GM12878 (cell line): ENCODE results near the gene IFIT2. TPM values are rescaled to one million over a fixed set of nuclear protein-coding genes. Genes with fewer than 3 reads are reported as not detected.

ENCODE experiments used
- ATAC-seq: fragments of 200-7000 bp; cut with Tn5 transposase; 3 replicates; pipeline ENCODE4 v1.9.1; 2020; ENCODE audit warnings: mild to moderate bottlenecking, moderate library complexity
- BruUV-seq: library from RNA; stranded (reverse); fragments of 400-500 nt; replicated peaks from 2 replicates; lab custom pipeline; 2021; lab: Mats Ljungman, UMichigan
- CTCF ChIA-PET: fragments of 300-600 bp; sonication (Branson Sonifier 250); formaldehyde crosslinking; extraction: SDS; loops from one replicate; lab custom pipeline; 2021; ENCODE audit warnings: inconsistent platforms; lab: Yijun Ruan, JAX
- POLR2A ChIA-PET: fragments of 350-600 bp; formaldehyde crosslinking; extraction: SDS; loops from one replicate; lab custom pipeline; 2021; ENCODE audit warnings: inconsistent platforms; lab: Charles Lee
- RAD21 ChIA-PET: fragments of 300-600 bp; sonication (Branson Sonifier 250); formaldehyde crosslinking; loops from one replicate; lab custom pipeline; 2023; ENCODE audit warnings: antibody characterized with exemption; ENCODE audit not compliant: unreplicated experiment; lab: Charles Lee
- SMC1A ChIA-PET: fragments of 300-600 bp; sonication (Branson Sonifier 250); formaldehyde crosslinking; loops from one replicate; lab custom pipeline; 2023; ENCODE audit not compliant: unreplicated experiment, uncharacterized antibody; lab: Charles Lee
- DNase-seq: peaks from one replicate; pipeline ENCODE4 v3.0.0-alpha.2; 2011; ENCODE audit warnings: low read depth, low spot score
- FAIRE-seq: peaks from 3 replicates; lab custom pipeline; 2011; peaks lifted over from hg19 to GRCh38; lab: Jason Lieb, UNC
- H2AFZ ChIP-seq: 2 replicates; pipeline ENCODE4 v1.6.0; 2011; ENCODE audit warnings: low read depth, low read length, control low read depth; ENCODE audit not compliant: control insufficient read depth
- H3K27ac ChIP-seq: 2 replicates; pipeline ENCODE4 v1.5.1; 2011; ENCODE audit warnings: control low read depth; ENCODE audit not compliant: control insufficient read depth, insufficient read depth
- H3K27me3 ChIP-seq, 2 experiments: replicated peaks in 1 of 2; 2 replicates each; pipeline versions ENCODE4 v1.6.0 to v1.6.1; 2011; ENCODE audit warnings: low read length in 1 of 2; ENCODE audit not compliant: control insufficient read depth in 2 of 2, insufficient read depth in 2 of 2
- H3K36me3 ChIP-seq, 2 experiments: 2 replicates each; pipeline ENCODE4 v1.5.1; 2011; ENCODE audit warnings: low read length in 1 of 2; ENCODE audit not compliant: control insufficient read depth in 2 of 2, insufficient read depth in 2 of 2
- H3K4me1 ChIP-seq: 2 replicates; pipeline ENCODE4 v1.6.1; 2011; ENCODE audit warnings: mild to moderate bottlenecking, low read length, moderate library complexity, mixed read lengths; ENCODE audit not compliant: control insufficient read depth, insufficient read depth
- H3K4me2 ChIP-seq: 2 replicates; pipeline ENCODE4 v1.6.0; 2011; ENCODE audit warnings: control low read depth; ENCODE audit not compliant: control insufficient read depth, insufficient read depth
- H3K4me3 ChIP-seq: fragments of 200-600 bp; sonication (generic); 2 replicates; pipeline ENCODE4 v1.5.1; 2016
- H3K79me2 ChIP-seq: 2 replicates; pipeline ENCODE4 v1.6.0; 2011; ENCODE audit warnings: low read length; ENCODE audit not compliant: control insufficient read depth, insufficient read depth
- H3K9ac ChIP-seq: 2 replicates; pipeline ENCODE4 v1.8.0; 2011; ENCODE audit warnings: low read length, control low read depth, mixed read lengths; ENCODE audit not compliant: control insufficient read depth, insufficient read depth
- H3K9me3 ChIP-seq: replicated peaks from 3 replicates; pipeline ENCODE4 v1.5.1; 2011; ENCODE audit warnings: mild to moderate bottlenecking, low read length; ENCODE audit not compliant: control insufficient read depth, insufficient read depth
- H4K20me1 ChIP-seq: 2 replicates; pipeline ENCODE4 v1.6.0; 2011; ENCODE audit not compliant: control insufficient read depth, insufficient read depth
- ASH2L ChIP-seq: fragments of 300-600, 200-600 bp; sonication (generic); IDR thresholded peaks from 2 replicates; pipeline ENCODE4 v1.6.1; 2017; ENCODE audit warnings: low read depth, mild to moderate bottlenecking, borderline replicate concordance
- BRCA1 ChIP-seq: IDR thresholded peaks from 2 replicates; pipeline ENCODE4 v1.6.1; 2011; ENCODE audit warnings: low read depth, low read length, improper control_type of control experiment
- IKZF1 ChIP-seq: fragments of 450-650 bp; conservative IDR thresholded peaks from 2 replicates; pipeline ENCODE4 v1.6.1; 2017; ENCODE audit warnings: antibody characterized with exemption, mild to moderate bottlenecking
- IKZF2 ChIP-seq, 2 experiments: fragments of 450-650 bp; IDR thresholded peaks; 2 replicates each; pipeline ENCODE4 v1.6.1; 2017; ENCODE audit warnings: mild to moderate bottlenecking in 2 of 2, moderate library complexity in 2 of 2
- MXI1 ChIP-seq: fragments of 150-350 bp; IDR thresholded peaks from 2 replicates; pipeline ENCODE4 v1.6.1; 2011; ENCODE audit warnings: low read depth, mild to moderate bottlenecking, inconsistent platforms, low read length, improper control_type of control experiment
- NFYB ChIP-seq: IDR thresholded peaks from 2 replicates; pipeline ENCODE4 v1.6.1; 2011; ENCODE audit warnings: low read depth, mild to moderate bottlenecking, low read length, improper control_type of control experiment, moderate library complexity; ENCODE audit not compliant: insufficient read depth
- POLR2A ChIP-seq: IDR thresholded peaks from 2 replicates; pipeline ENCODE4 v1.6.1; 2011; ENCODE audit warnings: low read depth, mild to moderate bottlenecking, low read length
- TBL1XR1 ChIP-seq: IDR thresholded peaks from 2 replicates; pipeline ENCODE4 v1.6.1; 2012; ENCODE audit warnings: low read depth, low read length, improper control_type of control experiment
- WGBS: methylation state at CpG from one replicate; pipeline ENCODE4 v1.1.6; 2016; ENCODE audit warnings: low lambda C conversion rate; ENCODE audit not compliant: insufficient replicate concordance, insufficient coverage; ENCODE audit errors: missing lambda C conversion rate; 5-methylcytosine and 5-hydroxymethylcytosine counted together
- in situ Hi-C: fragments of 300-500 bp; cut with MboI; formaldehyde crosslinking; loops from 9 replicates; pipeline ENCODE4 v1.14.3; 2018; ENCODE audit warnings: mixed read lengths
- intact Hi-C: fragments of 100-400 bp; cut with micrococcal nuclease; formaldehyde crosslinking; loops from one replicate; pipeline ENCODE4 v1.14.2; 2022; ENCODE audit not compliant: unreplicated experiment
- polyA plus RNA-seq, 11 experiments: library from polyadenylated mRNA; depleted of rRNA in 4 of 11; unstranded in 6 of 11; stranded (reverse) in 5 of 11; fragments of >200 nt; fragmentation: Nextera tagmentation in 4 of 11; fragmentation: Illumina TruSeq in 1 of 11; extraction: Ambion mirVana in 4 of 11; extraction: Trizol in 1 of 11; gene quantifications; 1 replicate in 1 of 11; 2 replicates in 10 of 11; pipeline versions ENCODE4 v1.2.1 to v1.2.3, GENCODE V29; 2011 to 2016; ENCODE audit warnings: inconsistent platforms in 2 of 11, missing spikeins in 2 of 11, low read depth in 1 of 11
- total RNA-seq, 4 experiments: library from RNA; depleted of rRNA in 3 of 4; stranded (reverse); fragments of >200 nt in 3 of 4; fragmentation: Illumina TruSeq in 1 of 4; extraction: Trizol in 1 of 4; gene quantifications; 2 replicates each; pipeline versions ENCODE4 v1.2.1 to v1.2.3, GENCODE V29; 2013 to 2021

The IFIT2 gene
- total and polyA plus RNA-seq, 10 of the 15 experiments (the other 5 are each of a cell fraction or from before 2014, with no cell fraction given) = 5.2 to 14.8 (median 9.7) TPM

- TF ChIP-seq IKZF2 (IDR thresholded peaks at IDR 0.05) (peak in 1 of 2 experiments; percentile 41; a peak in 1 of 4 replicates), NFYB (no peak), BRCA1 (no peak), POLR2A (peak; percentile 81), TBL1XR1 (0 out of 2 replicates have a peak, but pooled peaks have one; percentile 18), IKZF1 (0 out of 2 replicates have a peak, but pooled peaks have one; percentile 18), ASH2L (0 out of 2 replicates have a peak, but pooled peaks have one; percentile 44)
These were observed at the start of gene IFIT2 (continued) for GRCh38 chr10:89301721-89302445.

- CTCF ChIA-PET = interaction anchor here (1.3 to 2.9 kb wide), 4 partner anchors 10 to 162 kb away, joined by 4 to 23 read pairs (median 8); partner anchors contain the start of gene IFIT5
- Histone ChIP-seq H3K4me1 (0 out of 2 replicates have a peak, but pooled peaks cover 6% of the 10 kb centered on the region), H3K4me3 (no peak overlapping the region), H3K9ac (no peak overlapping the region), H3K27ac (no peak overlapping the region), H2AFZ (peak overlapping the region; percentile 93), H4K20me1 (no peaks in the 10 kb centered on the region), H3K27me3 (no peaks in the 10 kb centered on the region), H3K9me3 (peaks cover 18% of the 10 kb centered on the region), H3K4me2 (peak overlapping the region; percentile 92), H3K79me2 (peaks cover 10% of the 10 kb centered on the region), H3K36me3 (no peaks in the 10 kb centered on the region)
- POLR2A ChIA-PET = interaction anchor here (1.6 to 2.1 kb wide), 3 partner anchors 9 to 162 kb away, joined by 6 to 12 read pairs (median 7); partner anchors contain the start of gene IFIT5
- DNase-seq (no peak), ATAC-seq (no peak), FAIRE-seq (no peak)
- RAD21 ChIA-PET = interaction anchor here (0.6 to 4.1 kb wide), 7 partner anchors 9 to 261 kb away, joined by 3 to 30 read pairs (median 7); partner anchors contain the start of genes FAS and IFIT2
- no TSS peak for BruUV-seq
- intact Hi-C loops = no loop called here
- no peak for TF ChIP-seq MXI1
- in situ Hi-C loops = no loop called here
- WGBS = 90% methylated on average over 2 of the region's 2 CpGs
- SMC1A ChIA-PET = interaction anchor here (2.3 to 3.8 kb wide), 2 partner anchors 11 to 117 kb away, joined by 9 to 25 read pairs; no protein-coding TSS in a partner anchor
These were observed 49.6 kb upstream of the IFIT2 start for GRCh38 chr10:89252225-89252585.
